ENCODE results near the gene ABCC1.
"Not testable (repeated sequence)": the region's sequence is repeated elsewhere in the genome, so short reads cannot be mapped to it uniquely, and the experiment has no call there.

The ABCC1 gene

DNA sequence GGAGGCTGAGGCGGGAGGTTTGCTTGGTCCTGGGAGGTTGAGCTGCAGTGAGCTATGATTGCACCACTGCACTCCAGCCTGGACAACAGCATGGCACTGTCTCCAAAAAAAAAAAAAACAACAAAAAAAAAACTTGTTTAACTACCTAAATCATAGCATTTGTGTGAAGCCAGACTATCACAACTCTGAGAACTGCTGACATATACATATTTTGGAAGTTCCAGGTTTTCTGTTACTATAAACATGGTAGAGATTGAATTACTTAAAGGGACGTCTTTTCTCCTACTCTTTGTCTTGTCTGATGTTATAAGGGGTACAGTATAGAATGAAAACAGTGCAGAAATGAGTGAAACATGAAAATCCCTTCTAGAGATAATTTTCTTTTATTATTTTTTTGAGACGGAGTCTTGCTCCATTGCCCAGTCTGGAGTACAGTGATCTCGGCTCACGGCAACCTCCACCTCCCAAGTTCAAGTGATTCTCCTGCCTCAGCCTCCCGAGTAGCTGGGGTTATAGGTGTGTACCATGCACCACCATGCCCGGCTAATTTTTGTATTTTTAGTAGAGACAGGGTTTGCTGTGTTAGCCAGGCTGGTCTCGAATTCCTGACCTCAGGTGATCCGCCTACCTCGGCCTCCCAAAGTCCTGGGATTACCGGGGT, 18.4 kb downstream of the ABCC1 start:
- DNase-seq, result no peak

DNA sequence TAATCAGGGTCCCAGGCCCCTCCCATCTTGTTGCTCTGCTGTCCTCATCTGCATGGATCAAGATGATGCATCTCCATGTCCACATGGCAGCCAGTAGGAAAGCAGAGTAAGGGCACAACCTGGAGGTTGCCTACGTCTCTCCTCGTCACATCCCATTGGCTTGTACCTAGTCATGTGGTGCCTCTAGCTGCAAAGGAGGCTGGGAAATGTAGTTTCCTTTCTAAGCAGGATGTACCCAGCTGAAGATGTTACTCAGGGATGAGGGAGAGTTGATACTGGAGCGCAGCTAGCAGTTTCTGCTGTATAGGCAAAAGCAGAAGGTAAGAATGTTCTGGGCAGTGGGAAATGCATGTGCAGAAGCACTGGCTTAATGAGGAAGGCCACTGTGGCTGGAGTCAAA, 20.8 kb downstream of the ABCC1 start:
- DNase-seq, result no peak

DNA sequence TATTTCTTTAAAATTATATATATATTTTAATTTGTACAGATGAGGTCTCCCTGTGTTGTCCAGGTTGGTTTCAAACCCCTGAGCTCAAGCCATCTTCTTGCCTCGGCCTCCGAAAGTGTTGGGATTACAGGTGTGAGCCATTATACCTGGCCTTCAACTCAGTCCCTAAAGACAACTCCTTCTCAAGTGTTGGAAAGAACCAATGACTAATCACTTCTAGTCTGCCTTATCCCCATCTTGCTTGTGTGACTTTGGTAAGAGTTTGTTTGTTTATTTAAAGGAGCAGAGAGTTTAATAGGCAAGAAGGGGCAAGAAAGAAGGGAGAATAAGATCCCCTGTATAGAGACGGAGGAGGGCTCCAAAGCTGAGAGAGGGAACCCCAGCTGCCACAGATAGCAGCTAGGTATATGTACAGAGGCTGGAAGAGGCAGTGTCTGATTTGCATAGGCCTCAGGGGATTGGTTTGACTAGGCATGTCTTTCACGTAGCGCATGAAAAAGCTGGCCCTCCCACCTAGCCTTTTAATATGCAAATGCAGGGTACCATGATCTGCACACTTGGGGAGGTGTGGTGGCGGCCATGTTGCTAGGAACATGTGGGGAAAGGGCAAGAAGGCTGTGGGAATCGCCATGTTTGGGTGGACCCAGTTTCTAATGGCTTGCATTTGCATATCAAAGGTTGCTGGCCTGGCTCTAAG, 21.5 kb downstream of the ABCC1 start:
- DNase-seq, result no peak

DNA sequence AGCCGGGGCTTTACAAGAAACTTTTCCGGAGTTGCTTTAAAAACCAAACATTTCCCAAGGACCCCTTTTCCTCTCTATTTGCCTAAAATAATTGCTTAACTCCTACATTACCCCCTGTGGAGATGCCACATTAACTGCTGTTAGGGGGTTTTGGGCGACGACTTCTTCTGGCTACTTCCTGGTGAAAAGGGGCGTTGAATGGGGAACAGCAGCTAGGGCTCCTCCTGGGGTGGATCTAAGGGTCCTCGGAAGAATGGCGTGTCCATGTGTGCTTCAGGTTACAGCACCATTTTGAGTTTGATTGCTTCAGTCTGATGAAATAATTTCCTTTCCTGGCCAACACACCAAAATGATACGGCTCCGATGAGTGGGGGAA, 22.0 kb downstream of the ABCC1 start:
- no peak for DNase-seq

DNA sequence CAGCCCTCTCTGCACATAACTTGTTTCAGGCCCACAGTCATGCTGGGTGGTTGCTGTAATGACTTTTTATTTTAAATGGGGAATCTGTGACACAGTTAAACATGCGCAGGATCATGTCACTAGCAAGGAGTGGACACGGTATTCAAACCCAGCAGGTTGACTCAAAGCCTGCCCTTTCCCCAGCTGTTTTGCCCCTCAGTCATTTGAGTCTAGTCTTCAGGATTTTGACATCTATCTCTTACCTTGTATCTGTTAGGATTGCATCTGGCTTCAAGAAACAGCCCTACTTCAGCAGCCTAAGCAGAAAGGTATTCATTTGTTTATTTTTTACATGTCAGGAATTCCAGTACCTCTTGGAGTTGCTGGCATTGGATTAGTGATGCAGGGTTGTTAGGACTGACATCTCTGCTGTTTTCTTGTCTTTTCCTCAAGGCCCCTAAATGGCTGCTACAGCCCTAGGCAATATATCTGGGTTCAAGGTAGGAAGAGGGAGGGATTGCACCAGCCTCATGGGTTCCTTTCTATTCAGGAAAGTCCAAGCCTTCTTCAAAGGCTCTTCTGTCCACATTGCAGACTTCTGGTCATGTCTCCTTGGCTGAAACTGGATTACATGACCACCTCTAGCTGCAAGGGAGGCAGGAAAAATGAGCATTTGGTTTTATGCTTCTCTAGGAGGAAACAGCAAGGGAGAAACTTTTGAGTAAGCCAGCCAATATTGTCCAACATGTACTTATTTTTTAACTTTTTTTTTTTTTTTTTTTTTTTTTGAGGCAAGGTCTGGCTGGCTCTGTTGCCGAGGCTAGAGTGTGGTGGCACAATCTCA, 22.8 kb downstream of the ABCC1 start:
- no peak for DNase-seq

DNA sequence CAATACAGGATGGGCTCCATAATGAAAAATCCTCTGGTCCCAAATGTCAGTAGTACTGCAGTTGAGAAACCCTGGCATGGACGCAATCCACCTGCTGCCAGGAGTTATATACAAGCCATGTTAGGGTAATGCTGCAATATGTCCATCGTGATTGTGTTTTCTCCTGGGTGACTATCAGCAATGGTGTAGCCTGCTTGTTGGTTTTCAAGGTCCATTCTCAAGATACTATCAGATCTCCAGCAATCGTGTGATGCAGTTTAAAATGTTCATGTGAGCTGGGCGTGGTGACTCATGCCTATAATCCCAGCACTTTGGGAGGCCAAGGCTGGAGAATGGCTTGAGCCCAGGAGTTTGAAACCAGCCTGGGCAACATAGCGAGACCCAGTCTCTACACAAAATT, 24.0 kb downstream of the ABCC1 start:
- DNase-seq, result no peak

DNA sequence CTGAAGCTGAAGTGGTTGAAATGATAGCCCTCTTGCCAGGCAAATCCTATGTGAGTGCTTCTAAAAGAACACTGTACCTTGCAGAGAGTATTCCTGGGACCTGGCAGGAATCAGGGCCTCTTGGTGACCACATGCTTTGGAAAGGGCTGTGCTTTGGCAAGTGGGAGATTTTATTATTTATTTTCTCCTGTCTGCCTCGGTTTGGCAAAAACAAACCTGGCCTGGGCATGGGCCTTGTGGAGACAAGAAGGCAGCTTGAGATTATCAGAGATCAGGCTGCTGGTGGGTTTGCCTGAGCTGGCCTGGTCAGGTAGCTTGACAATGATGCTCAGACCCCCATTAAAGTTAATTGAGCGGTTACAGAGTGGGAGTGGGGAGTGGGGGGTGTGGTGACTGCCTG, 24.6 kb downstream of the ABCC1 start:
- DNase-seq, result no peak

DNA sequence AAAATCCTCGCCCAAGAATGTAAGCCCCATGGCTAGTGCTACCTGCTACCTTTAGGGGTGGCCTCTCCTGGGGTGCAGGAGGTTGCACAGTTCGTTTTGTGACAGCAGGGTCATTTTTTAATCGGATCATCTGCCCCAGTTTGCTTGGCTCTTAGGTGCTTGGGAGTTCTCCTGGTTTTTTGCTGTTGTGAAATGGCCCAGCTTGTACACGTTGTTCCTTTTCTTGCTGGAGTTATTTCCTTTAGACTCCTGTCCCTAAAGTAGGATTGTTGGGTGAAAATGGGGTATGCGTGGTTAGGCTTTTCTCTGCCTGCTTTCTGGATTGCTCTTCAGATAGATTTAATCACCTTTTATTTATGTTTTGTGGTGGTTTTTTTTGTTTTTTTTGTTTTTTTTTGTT, 25.8 kb downstream of the ABCC1 start:
- DNase-seq, result no peak

DNA sequence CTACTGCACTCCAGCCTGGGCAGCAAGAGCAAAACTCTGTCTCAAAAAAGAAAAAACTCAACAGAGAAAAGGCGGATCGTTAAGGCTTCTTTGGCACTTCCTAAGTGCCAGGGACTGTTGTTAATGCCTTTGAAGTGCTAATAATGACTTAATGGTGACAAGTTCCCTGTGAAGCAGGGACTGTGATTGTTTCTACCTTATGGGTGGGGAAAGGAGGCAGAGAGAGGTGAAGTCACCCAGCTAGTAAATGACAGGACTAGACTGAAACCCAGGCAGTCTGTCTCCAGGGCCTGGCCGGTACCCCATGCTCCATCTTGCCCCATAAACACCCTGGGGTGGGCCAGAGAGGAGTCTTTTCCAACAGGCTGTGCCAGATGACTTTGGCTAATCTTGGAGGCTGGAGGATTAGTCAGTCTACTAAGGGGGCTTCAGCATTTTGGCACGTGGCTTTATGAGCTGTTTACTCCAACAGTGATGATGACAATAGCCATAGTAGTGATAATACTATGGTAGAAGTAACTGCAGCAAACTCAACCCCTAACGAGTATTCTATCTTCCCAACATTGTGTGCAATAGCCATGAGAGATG, 26.9 kb downstream of the ABCC1 start:
- no peak for DNase-seq

DNA sequence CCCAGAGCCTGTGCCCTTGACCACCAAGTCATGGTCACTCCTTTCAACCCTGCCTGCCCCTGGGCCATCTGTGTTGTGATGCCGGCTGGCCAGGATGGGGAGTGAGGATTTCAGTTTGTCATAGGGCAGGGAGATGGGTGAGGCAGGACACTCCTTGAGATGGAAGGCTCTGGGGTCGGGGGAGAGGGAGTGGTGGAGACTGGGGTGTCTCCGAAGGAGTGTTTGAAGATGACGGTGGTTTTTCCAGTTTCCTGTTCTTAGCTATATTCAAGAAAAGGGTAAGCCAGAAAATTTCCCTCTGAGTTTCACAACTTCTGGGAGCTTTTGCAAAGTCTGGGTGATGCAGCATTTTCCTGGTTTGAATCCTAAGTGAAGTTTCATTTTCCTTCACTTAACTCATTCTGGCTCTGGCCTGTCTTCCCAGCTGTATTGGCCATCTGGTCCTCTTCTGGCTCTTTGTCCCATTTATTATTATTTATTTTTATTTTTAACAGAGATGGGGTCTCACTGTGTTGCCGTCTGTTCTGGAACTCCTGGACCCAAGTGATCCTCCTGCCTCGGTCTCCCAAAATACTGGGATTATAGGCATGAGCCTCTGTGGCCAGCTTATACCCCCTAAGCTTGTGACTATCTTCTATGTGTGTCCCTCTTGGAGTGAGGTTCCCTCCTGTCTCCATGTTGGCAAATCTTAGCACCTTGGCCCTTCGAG, 27.7 kb downstream of the ABCC1 start:
- no peak for DNase-seq

DNA sequence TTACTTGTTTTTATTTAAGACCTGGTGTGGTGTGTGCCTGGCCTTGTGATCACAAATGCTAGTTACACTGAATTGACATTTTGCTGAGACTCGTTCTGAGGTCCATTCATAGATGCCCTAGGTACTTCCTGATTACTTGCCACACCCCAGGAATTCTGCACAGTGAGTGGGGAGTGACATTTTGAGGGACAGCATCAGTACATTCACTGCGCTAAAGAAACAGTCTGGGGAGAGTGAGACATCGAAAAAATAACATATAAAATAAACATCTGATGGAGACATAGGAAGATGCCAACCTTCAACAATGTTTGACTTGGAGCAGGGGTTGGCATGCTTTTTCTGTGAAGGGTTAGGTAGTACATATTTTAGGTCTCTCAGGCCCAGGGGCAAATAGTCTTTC, 30.4 kb downstream of the ABCC1 start:
- DNase-seq, result no peak

DNA sequence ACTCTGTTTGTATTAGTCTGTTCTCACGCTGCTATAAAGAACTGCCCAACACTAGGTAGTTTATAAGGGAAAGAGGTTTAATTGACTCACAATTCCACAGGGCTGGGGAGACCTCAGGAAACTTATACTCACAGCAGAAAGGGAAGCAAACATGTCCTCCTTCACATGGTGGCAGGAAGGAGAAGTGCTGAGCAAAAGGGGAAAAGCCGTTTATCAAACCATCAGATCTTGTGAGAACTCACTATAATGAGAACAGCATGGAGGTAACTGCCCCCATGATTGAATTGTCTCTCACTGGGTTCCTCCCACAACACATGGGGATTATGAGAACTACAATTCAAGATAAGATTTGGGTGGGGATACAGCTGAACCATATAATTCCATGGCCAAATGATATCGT, 30.9 kb downstream of the ABCC1 start:
- DNase-seq, result no peak

DNA sequence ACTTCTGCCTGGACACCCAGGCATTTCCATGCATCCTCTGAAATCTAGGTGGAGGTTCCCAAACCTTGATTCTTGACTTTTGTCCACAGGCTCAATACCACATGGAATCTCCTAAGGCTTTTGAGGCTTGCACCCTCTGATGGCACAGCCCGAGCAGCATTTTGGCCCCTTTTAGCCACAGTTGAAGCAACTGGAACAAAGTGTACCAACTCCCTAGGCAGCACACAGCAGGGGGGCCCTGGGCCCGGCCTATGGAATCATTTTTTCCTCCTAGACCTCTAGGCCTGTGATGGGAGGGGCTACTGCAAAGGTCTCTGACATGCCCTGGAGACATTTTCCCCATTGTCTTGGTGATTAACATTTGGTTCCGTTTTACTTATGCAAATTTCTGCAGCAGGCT, 32.0 kb downstream of the ABCC1 start:
- no peak for DNase-seq

DNA sequence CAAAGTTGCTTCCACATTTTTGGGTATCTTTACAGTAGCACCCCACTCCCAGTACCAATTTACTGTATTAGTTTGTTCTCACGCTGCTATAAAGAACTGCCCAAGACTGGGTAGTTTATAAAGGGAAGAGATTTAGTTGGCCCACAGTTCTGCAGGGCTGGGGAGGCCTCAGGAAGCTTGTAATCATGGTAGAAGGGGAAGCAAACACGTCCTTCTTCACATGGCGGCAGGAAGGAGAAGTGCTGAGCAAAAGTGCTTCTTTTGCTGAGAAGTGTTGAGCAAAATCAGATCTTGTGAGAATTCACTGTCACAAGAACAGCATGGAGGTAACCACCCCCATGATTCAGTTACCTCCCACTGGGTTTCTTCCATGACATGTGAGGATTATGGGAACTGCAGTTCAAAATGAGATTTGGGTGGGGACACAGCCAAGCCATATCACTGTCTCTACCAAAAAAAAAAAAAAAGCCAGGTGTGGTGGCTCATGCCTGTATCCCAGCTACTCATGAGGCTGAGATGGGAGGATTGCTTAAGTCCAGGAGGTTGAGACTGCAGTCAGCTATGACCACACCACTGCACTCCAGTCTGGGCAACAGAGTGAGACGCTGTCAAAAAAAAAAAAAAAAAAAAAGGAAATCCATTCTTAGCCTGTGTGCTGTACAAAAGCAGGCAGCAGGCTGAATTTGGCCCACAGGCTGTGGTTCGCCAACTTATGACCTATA, 32.9 kb downstream of the ABCC1 start:
- not testable (repeated sequence) for DNase-seq

DNA sequence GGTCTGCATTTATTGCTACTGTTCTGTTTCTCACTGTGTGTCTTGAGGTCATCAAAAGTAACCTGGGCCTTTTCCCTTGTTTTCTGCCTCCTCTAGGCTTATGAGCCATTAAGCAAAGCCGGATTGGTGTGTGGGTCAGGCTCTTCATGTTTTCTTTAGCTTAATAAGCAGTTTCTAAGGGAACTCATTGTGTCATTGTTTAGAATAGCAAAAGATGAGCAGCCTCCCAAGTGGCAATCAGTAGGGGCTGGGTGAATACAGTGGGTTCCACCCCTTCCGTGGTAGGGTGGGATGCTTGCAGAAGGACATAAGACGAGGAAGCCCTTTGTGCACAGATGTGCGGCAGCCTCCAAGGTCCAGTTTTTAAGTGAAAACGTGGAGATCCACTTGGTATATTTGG, 34.5 kb downstream of the ABCC1 start:
- DNase-seq, result no peak

DNA sequence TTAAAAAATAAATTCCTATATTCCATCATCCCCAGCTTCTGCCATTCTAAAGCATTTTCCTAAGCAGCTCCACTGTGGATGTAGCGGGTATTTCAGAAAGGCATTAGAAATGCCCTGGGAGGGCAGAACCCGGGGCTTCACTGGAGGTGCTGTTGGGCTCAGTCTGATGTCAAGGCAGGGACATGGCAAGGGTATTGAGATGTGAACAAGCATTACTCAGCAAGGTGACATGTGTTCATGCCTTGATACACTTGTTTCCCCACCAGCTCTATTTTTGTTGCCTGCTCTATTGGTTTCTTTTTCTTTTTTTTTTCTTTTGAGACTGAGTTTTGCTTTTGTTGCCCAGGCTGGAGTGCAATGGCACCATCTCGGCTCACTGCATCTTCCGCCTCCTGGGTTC, 35.7 kb downstream of the ABCC1 start:
- no peak for DNase-seq

DNA sequence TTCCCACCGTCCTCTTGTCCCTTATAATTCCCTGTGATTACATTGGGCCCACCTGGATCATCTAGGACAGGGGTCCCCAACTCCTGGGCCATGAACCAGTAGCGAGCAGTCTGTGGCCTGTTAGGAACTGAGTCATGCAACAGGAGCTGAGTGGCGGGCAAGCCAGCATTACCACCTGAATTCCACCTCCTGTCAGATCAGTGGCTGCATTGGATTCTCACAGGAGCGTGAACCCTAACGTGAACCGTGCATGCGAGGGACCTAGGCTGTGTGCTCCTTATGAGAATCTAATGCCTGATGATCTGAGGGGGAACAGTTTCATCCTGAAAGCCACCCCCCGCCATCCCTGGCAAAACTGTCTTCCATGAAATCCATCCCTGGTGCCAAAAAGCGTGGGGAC, 36.8 kb downstream of the ABCC1 start:
- no peak for DNase-seq

DNA sequence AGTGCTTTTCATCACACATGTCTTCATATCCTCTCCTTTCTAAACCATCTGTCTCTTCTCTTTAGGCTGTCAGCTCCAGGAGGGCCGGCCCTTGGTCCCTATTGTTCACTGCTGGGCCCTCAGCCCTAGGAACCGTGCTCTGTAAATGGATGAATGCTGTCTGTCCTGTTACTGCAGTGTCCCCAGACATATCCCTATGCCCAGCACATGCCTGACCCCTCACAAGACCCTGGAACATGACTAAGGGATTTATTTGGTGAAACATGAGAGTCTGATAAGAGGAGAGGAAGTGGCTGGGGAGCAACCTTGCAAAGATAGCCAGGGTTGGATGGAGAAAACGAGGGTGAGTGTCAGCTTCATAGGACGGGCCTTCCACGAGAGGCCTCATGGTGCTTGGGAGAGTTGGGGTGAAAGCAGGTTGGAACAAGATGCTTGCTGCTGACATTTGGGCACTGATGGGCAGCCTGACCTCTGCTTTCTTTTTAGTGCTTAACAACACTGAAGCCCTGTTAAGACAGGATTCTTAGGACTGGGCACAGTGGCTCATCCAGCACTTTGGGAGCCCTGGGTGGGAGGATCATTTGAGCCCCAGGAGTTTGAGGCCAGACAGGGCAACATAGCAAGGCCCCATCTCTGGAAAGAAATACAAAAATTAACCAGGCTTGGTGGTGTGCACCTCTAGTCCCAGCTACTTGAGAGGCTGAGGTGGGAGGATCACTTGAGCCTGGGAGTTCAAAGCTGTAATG, 39.0 kb downstream of the ABCC1 start:
- no peak for DNase-seq

DNA sequence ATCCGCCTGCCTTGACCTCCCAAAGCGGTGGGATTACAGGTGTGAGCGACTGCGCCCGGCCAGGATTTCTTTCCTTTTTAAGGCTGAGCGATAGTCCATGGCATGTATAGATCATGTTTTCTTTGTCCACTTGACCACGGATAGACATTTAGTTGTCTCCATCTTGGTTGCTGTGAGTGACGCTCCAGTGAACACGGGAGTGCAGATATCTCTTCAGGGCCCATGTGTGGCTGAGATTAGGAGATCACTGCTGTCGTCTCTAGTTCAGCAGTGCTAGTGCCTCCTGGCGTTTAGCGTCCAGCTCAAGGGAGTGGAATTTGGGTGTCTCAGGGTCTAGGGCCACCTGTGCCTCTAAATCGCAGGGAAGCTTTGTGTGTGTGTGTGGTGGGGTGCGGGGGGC, 41.5 kb downstream of the ABCC1 start:
- DNase-seq, result no peak

DNA sequence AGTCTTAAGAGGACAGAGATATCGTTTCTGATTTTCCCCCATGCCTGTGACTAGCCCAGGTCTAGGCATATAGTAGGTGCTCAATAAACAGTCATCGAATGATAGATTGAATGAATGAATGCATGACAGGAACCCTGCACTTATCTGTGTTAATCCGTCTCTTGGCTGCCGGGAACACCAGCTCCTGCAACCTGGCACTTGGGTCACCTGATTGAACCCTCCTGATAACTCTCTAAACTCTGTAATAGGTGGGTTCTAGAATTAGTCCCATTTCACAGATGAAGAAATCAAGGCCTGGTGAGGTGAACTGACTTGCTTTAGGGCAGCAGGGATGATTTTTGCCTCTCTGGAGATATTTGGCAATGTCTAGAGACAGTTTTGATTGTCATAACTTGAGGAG, 43.7 kb downstream of the ABCC1 start:
- no peak for DNase-seq

DNA sequence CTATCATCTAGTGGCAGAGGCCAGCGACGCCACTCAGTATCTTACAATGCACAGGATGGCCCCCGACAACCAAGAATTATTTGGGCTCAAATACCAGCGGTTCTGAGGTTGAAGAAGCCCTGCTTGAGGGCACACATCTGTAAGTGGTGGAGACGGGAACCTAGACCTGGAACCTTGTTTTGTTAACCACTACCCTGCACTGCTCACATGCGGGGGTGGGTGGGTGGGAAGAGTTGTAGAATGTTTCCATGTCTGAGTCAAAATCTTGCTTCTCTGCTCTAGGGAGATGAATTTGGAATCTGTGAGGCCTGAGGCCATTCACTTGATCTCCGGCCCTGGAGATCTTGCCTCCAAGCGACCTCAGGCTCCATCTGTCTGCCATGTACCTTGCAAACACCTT, 44.1 kb downstream of the ABCC1 start:
- DNase-seq, result no peak

Data from NCI-H748 treated with DMSO at 0.1 percent for 48 hours (cell line).